Right lobe of liver (tissue), 4 donors: ENCODE results near the gene CFAP20DC.

Experiments used
- POLR2A ChIP-seq: fragments of 450-650 bp; IDR thresholded peaks from one replicate; pipeline ENCODE4 v1.6.1; 2017; ENCODE audit warnings: antibody characterized with exemption, mild to moderate bottlenecking
- TF ChIP-seq, protein P1 (sequence below), 4 donors: fragments of 200-600 bp in 3 of 4; fragments of 450-650 bp in 1 of 4; IDR thresholded peaks; one replicate each; pipeline versions ENCODE4 v1.5.1 to v1.8.0; 2016 to 2022; ENCODE audit warnings: antibody characterized with exemption in 4 of 4, mild to moderate bottlenecking in 2 of 4
- donor health status: DM: no; HTN: no; CAD: no.
- donor health status: DM: no; HTN: no; CAD: no.
- donor health status: DM: no; HTN: yes; CAD: no.

DNA sequence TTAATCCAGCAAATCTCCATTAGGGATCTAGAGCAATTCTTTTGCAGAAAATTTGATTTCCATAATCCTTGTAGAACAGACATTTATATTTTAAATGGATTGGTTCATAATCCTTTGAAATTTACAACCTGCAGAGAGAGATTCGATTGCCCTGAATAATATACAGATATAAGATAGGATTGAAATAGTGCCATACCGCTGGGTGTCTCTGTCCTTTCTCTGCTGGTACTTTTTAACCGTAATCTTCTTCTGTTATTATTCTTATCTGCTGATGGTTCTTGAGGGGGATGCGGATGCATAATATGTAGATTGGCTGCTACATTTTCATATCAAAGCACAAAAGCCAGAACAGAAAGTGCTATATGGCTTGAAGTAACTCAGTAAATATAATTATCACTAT, 182.2 kb downstream of the CFAP20DC start:
- TF ChIP-seq, protein P1, sequence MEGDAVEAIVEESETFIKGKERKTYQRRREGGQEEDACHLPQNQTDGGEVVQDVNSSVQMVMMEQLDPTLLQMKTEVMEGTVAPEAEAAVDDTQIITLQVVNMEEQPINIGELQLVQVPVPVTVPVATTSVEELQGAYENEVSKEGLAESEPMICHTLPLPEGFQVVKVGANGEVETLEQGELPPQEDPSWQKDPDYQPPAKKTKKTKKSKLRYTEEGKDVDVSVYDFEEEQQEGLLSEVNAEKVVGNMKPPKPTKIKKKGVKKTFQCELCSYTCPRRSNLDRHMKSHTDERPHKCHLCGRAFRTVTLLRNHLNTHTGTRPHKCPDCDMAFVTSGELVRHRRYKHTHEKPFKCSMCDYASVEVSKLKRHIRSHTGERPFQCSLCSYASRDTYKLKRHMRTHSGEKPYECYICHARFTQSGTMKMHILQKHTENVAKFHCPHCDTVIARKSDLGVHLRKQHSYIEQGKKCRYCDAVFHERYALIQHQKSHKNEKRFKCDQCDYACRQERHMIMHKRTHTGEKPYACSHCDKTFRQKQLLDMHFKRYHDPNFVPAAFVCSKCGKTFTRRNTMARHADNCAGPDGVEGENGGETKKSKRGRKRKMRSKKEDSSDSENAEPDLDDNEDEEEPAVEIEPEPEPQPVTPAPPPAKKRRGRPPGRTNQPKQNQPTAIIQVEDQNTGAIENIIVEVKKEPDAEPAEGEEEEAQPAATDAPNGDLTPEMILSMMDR (IDR thresholded peaks at IDR 0.05) = no peak
- TF ChIP-seq POLR2A = no peak
